Peyer's patch (tissue), 4 donors: Measurements from ENCODE around the gene SEZ6.

Experiments used
- POLR2A ChIP-seq, 2 donors: fragments of 450-650 bp; IDR thresholded peaks; one replicate each; pipeline ENCODE4 v1.5.1; 2017; ENCODE audit warnings: antibody characterized with exemption in 2 of 2, mild to moderate bottlenecking in 2 of 2, moderate library complexity in 2 of 2
- TF ChIP-seq, protein P1 (sequence below), 6 experiments: fragments of 450-650 bp in 4 of 6; fragments of 200-600 bp in 2 of 6; sonication (generic) in 1 of 6; IDR thresholded peaks; one replicate each; pipeline ENCODE4 v1.5.1; 2017 to 2019; ENCODE audit warnings: antibody characterized with exemption in 6 of 6, mild to moderate bottlenecking in 3 of 6, moderate library complexity in 1 of 6

DNA sequence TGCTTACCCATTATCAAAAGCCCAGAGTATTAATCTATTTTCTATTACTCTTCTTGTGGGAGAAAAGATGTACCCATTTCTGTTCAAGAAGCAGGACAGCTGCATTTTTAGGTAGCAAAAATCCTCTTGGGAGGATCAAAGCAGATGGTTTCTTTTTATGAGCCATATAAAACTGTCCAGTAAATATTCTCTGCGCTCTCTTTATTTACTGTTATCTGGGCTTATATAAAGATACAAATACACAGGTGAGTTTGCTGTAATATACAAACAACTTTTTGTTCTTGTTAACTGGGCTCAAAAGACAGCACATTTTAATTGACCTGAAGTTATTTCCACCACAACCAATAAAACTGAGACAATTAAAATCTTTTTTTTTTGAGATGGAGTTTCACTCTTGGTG lies 64.6 kb downstream of the SEZ6 start:
- TF ChIP-seq, protein P1, sequence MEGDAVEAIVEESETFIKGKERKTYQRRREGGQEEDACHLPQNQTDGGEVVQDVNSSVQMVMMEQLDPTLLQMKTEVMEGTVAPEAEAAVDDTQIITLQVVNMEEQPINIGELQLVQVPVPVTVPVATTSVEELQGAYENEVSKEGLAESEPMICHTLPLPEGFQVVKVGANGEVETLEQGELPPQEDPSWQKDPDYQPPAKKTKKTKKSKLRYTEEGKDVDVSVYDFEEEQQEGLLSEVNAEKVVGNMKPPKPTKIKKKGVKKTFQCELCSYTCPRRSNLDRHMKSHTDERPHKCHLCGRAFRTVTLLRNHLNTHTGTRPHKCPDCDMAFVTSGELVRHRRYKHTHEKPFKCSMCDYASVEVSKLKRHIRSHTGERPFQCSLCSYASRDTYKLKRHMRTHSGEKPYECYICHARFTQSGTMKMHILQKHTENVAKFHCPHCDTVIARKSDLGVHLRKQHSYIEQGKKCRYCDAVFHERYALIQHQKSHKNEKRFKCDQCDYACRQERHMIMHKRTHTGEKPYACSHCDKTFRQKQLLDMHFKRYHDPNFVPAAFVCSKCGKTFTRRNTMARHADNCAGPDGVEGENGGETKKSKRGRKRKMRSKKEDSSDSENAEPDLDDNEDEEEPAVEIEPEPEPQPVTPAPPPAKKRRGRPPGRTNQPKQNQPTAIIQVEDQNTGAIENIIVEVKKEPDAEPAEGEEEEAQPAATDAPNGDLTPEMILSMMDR (IDR thresholded peaks at IDR 0.05): no peak
- TF ChIP-seq POLR2A (IDR thresholded peaks at IDR 0.05): no peak
